HFF-Myc (cell line): ENCODE measurements around the gene ZNF358.

Experiments used
- DNase-seq: peaks from one replicate; pipeline ENCODE4 v3.0.0-alpha.2; 2011; ENCODE audit warnings: low read depth; ENCODE audit errors: extremely low read depth
- H3K4me3 ChIP-seq: replicated peaks from 2 replicates; pipeline ENCODE4 v1.5.1; 2011; ENCODE audit warnings: low read depth, mild to moderate bottlenecking, control low read depth, low read length
- TF ChIP-seq, protein P1 (sequence below): IDR thresholded peaks from 2 replicates; pipeline ENCODE4 v1.5.1; 2012; ENCODE audit warnings: mild to moderate bottlenecking, low read depth, low read length, control low read depth; ENCODE audit errors: missing control alignments

Gene ZNF358

DNA sequence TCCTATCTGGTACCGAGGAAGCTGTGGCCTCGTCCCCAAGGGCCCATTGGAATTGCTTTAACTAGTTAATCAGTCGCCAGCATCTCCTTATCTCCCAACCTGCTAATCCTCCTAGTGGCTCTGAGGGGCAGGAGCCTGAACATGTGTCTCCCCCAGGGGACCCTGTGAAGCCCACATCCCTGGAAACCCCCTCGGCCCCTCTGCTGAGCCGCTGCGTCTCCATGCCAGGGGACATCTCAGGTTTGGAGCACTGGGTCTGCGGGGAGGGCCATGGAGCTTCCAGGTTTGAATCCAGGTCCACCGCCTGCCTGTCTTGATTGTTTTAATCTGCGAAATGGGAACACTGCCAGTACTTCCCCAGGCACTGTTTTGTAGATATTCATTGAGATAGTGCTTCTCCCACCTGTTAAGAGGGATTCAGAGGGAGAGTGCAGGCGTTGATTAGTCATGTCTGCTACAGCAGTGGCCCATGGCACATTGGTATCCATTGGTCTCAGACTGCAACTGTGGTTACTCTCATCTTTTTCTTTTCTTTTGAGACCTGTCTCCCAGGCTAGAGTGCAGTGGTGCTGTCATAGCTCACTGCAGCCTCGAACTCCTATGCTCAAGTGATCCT is 26.0 kb downstream of the ZNF358 start:
- H3K4me3 ChIP-seq = no peak overlapping the region
- TF ChIP-seq, protein P1, sequence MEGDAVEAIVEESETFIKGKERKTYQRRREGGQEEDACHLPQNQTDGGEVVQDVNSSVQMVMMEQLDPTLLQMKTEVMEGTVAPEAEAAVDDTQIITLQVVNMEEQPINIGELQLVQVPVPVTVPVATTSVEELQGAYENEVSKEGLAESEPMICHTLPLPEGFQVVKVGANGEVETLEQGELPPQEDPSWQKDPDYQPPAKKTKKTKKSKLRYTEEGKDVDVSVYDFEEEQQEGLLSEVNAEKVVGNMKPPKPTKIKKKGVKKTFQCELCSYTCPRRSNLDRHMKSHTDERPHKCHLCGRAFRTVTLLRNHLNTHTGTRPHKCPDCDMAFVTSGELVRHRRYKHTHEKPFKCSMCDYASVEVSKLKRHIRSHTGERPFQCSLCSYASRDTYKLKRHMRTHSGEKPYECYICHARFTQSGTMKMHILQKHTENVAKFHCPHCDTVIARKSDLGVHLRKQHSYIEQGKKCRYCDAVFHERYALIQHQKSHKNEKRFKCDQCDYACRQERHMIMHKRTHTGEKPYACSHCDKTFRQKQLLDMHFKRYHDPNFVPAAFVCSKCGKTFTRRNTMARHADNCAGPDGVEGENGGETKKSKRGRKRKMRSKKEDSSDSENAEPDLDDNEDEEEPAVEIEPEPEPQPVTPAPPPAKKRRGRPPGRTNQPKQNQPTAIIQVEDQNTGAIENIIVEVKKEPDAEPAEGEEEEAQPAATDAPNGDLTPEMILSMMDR = no peak
- DNase-seq = no peak

DNA sequence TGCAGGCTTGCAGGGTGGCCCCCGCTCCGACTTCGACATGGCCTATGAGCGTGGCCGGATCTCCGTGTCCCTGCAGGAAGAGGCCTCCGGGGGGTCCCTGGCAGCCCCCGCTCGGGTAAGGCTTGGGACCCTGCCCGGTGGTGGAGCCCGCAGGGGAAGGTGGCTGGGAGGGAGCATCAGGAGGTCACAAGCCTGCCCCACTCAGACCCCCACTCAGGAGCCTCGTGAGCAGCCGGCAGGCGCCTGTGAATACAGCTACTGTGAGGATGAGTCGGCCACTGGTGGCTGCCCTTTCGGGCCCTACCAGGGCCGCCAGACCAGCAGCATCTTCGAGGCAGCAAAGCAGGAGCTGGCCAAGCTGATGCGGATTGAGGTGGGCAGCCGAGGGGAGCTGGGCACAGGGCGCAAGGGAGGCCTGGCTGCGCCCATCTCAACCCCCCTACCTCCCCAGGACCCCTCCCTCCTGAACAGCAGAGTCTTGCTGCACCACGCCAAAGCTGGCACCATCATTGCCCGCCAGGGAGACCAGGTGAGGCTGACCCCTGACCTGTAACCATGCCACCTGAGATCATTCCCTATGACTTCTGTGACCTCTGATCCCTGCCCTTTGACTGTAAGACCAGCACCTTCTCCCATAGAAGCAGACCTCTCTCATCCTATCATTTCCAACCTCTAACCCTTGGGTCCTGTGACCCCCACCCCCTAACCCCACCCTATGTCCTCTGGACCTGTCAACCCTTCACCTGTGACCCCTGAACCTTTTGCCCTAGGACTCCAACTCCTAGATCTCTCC is 26.8 kb downstream of the ZNF358 start:
- DNase-seq = no peak
- H3K4me3 ChIP-seq = no peak overlapping the region
- TF ChIP-seq, protein P1 = no peak

DNA sequence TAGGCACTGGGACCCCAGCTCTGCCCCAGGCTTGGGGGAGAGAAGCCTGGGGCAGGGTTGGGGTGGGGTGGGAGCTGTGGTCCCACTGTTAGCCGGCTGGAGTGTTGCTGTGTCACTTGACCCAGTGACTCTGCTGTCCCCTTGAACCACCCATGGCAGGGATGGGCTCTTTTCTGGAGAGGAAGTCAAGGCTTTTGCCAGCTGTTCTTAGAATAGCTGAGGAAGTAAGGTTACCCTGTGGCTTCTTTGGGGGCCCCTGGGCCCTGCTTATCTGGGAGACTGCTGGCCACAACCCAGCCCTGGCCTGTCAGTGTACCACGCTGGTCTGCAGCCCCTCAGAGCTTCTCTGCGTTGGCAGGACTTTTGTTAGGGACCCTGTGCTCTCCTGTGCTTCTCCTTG is 28.7 kb downstream of the ZNF358 start:
- no peak for DNase-seq
- H3K4me3 ChIP-seq = no peak overlapping the region
- TF ChIP-seq, protein P1 = no peak

- no peak for DNase-seq
- no peak overlapping the region for H3K4me3 ChIP-seq
- TF ChIP-seq, protein P1 = no peak
These were observed 29.4 kb downstream of the ZNF358 start for GRCh38 chr19:7545300-7545699.

GRCh38 chr19:7545904-7546303 is 30.0 kb downstream of the ZNF358 start:
- TF ChIP-seq, protein P1 = no peak

GRCh38 chr19:7547159-7547558 is 31.3 kb downstream of the ZNF358 start:
- TF ChIP-seq, protein P1 = no peak
- no peak for DNase-seq
- no peak overlapping the region for H3K4me3 ChIP-seq

More at GRCh38 chr19:7545904-7546303, 30.0 kb downstream of the ZNF358 start:
- H3K4me3 ChIP-seq = no peak overlapping the region
- DNase-seq = no peak
